HPDE6-E6E7 (cell line): ENCODE measurements around the gene KRT17.
"Not testable (repeated sequence)": the region's sequence is repeated elsewhere in the genome, so short reads cannot be mapped to it uniquely, and the experiment has no call there.

Source experiments
- DNase-seq: peaks from one replicate; pipeline ENCODE4 v3.0.0; 2011; ENCODE audit warnings: missing footprints; ENCODE audit errors: extremely low spot score

The KRT17 gene

GRCh38 chr17:41653892-41654677 is 29.7 kb upstream of the KRT17 start:
- peak; percentile 96 for DNase-seq

GRCh38 chr17:41653421-41653820 is 29.0 kb upstream of the KRT17 start:
- DNase-seq, result no peak

GRCh38 chr17:41652461-41652970 is 28.1 kb upstream of the KRT17 start:
- DNase-seq, result no peak

- peak; percentile 79 for DNase-seq
Observed at GRCh38 chr17:41651625-41652460, 27.5 kb upstream of the KRT17 start.

GRCh38 chr17:41650794-41651624 is 26.6 kb upstream of the KRT17 start:
- no peak for DNase-seq

GRCh38 chr17:41649923-41650519 is 25.6 kb upstream of the KRT17 start:
- DNase-seq, result no peak

GRCh38 chr17:41648411-41649195 is 24.2 kb upstream of the KRT17 start:
- no peak for DNase-seq

GRCh38 chr17:41647940-41648410 is 23.6 kb upstream of the KRT17 start:
- DNase-seq, result no peak

GRCh38 chr17:41647038-41647813 is 22.9 kb upstream of the KRT17 start:
- DNase-seq, result no peak

GRCh38 chr17:41642252-41643156 is 18.1 kb upstream of the KRT17 start:
- DNase-seq, result no peak

- DNase-seq, result not testable (repeated sequence)
Observed at GRCh38 chr17:41640596-41640995, 16.2 kb upstream of the KRT17 start.

- DNase-seq, result no peak
Observed at GRCh38 chr17:41639492-41640473, 15.4 kb upstream of the KRT17 start.

GRCh38 chr17:41638941-41639340 is 14.6 kb upstream of the KRT17 start:
- DNase-seq, result no peak

GRCh38 chr17:41638194-41638593 is 13.8 kb upstream of the KRT17 start:
- DNase-seq, result no peak

GRCh38 chr17:41636652-41637051 is 12.3 kb upstream of the KRT17 start:
- no peak for DNase-seq

- DNase-seq, result no peak
Observed at GRCh38 chr17:41635121-41636097, 11.0 kb upstream of the KRT17 start.
